Mesenchymal stem cell (in vitro differentiated cells and primary cell): ENCODE data around the gene ST6GALNAC2.

ENCODE experiments used
- DNase-seq: peaks from one replicate; pipeline ENCODE4 v3.0.0-alpha.2; 2013
- H2AFZ ChIP-seq: one replicate; pipeline ENCODE4 v1.6.1; 2013; ENCODE audit warnings: low read depth, mild to moderate bottlenecking, control low read depth, inconsistent platforms, low read length, moderate library complexity
- H2AK5ac ChIP-seq: 2 replicates; pipeline ENCODE4 v1.6.1; 2013; ENCODE audit warnings: low read length, moderate library complexity, mild to moderate bottlenecking, inconsistent platforms; ENCODE audit not compliant: severe bottlenecking
- H2BK120ac ChIP-seq: one replicate; pipeline ENCODE4 v1.6.1; 2013; ENCODE audit warnings: low read depth, mild to moderate bottlenecking, inconsistent platforms, low read length, moderate library complexity
- H2BK12ac ChIP-seq, 2 experiments: one replicate each; pipeline ENCODE4 v1.6.1; 2013; ENCODE audit warnings: inconsistent platforms in 2 of 2, low read length in 2 of 2, mild to moderate bottlenecking in 2 of 2, moderate library complexity in 2 of 2, control low read depth in 1 of 2
- H2BK15ac ChIP-seq: one replicate; pipeline ENCODE4 v1.6.1; 2013; ENCODE audit warnings: mild to moderate bottlenecking, low read depth, inconsistent platforms; ENCODE audit not compliant: poor library complexity, severe bottlenecking
- H2BK5ac ChIP-seq: 2 replicates; pipeline ENCODE4 v1.6.1; 2013; ENCODE audit warnings: low read depth, mild to moderate bottlenecking, low read length, control low read depth, inconsistent platforms; ENCODE audit not compliant: poor library complexity, severe bottlenecking
- H3K14ac ChIP-seq, 2 experiments: one replicate each; pipeline ENCODE4 v1.6.1; 2013; ENCODE audit warnings: inconsistent platforms in 2 of 2, low read length in 2 of 2, control low read depth in 1 of 2, mild to moderate bottlenecking in 1 of 2, moderate library complexity in 1 of 2
- H3K18ac ChIP-seq, 2 experiments: one replicate each; pipeline ENCODE4 v1.6.1; 2013; ENCODE audit warnings: inconsistent platforms in 2 of 2, low read length in 2 of 2, control low read depth in 1 of 2, low read depth in 1 of 2, mild to moderate bottlenecking in 1 of 2
- H3K23ac ChIP-seq, 2 experiments: one replicate each; pipeline ENCODE4 v1.6.1; 2013; ENCODE audit warnings: inconsistent platforms in 2 of 2, low read length in 2 of 2, mild to moderate bottlenecking in 2 of 2, moderate library complexity in 2 of 2, control low read depth in 1 of 2
- H3K27ac ChIP-seq: 2 replicates; pipeline ENCODE4 v1.5.1; 2013; ENCODE audit warnings: mild to moderate bottlenecking, moderate library complexity, low read length, control low read depth, inconsistent platforms; ENCODE audit not compliant: poor library complexity, severe bottlenecking
- H3K27me3 ChIP-seq, 2 experiments: 2 replicates each; pipeline versions ENCODE4 v1.6.1 to v1.7.0; 2013; ENCODE audit warnings: low read length in 2 of 2, mild to moderate bottlenecking in 2 of 2, moderate library complexity in 2 of 2, control low read depth in 1 of 2, inconsistent platforms in 1 of 2; ENCODE audit not compliant: control insufficient read depth in 1 of 2, insufficient read depth in 1 of 2
- H3K36me3 ChIP-seq, 2 experiments: 2 replicates each; pipeline versions ENCODE4 v1.6.1 to v1.7.0; 2013; ENCODE audit warnings: low read length in 2 of 2, control low read depth in 1 of 2, inconsistent platforms in 1 of 2, low read depth in 1 of 2, mild to moderate bottlenecking in 1 of 2; ENCODE audit not compliant: insufficient read depth in 2 of 2, control insufficient read depth in 1 of 2
- H3K4ac ChIP-seq, 2 experiments: one replicate each; pipeline ENCODE4 v1.6.1; 2013; ENCODE audit warnings: inconsistent platforms in 2 of 2, low read length in 2 of 2, mild to moderate bottlenecking in 2 of 2, moderate library complexity in 2 of 2, control low read depth in 1 of 2, low read depth in 1 of 2
- H3K4me1 ChIP-seq: 2 replicates; pipeline ENCODE4 v1.6.1; 2013; ENCODE audit warnings: low read depth, low read length, control low read depth; ENCODE audit not compliant: control insufficient read depth, insufficient read depth
- H3K4me2 ChIP-seq: 2 replicates; pipeline ENCODE4 v1.6.1; 2013; ENCODE audit warnings: low read length, mild to moderate bottlenecking, inconsistent platforms; ENCODE audit not compliant: poor library complexity, severe bottlenecking
- H3K4me3 ChIP-seq, 2 experiments: 2 replicates each; pipeline versions ENCODE4 v1.5.1 to v1.7.0; 2013; ENCODE audit warnings: low read length in 2 of 2, mild to moderate bottlenecking in 2 of 2, control low read depth in 1 of 2, low read depth in 1 of 2; ENCODE audit not compliant: insufficient read depth in 1 of 2
- H3K79me1 ChIP-seq: replicated peaks from 2 replicates; pipeline ENCODE4 v1.6.1; 2013; ENCODE audit warnings: mild to moderate bottlenecking, control low read depth, low read length, inconsistent platforms; ENCODE audit not compliant: poor library complexity, severe bottlenecking
- H3K9ac ChIP-seq: 2 replicates; pipeline ENCODE4 v1.7.0; 2013; ENCODE audit warnings: mild to moderate bottlenecking, low read length, moderate library complexity
- H3K9me3 ChIP-seq: 2 replicates; pipeline ENCODE4 v1.7.0; 2013; ENCODE audit warnings: mild to moderate bottlenecking, low read length; ENCODE audit not compliant: control insufficient read depth
- H4K8ac ChIP-seq: one replicate; pipeline ENCODE4 v1.6.1; 2013; ENCODE audit warnings: inconsistent platforms, mild to moderate bottlenecking, low read length, moderate library complexity
- H4K91ac ChIP-seq: one replicate; pipeline ENCODE4 v1.6.1; 2013; ENCODE audit warnings: mild to moderate bottlenecking, low read length, inconsistent platforms
- WGBS: methylation state at CpG from one replicate; pipeline ENCODE4 v1.1.7; 2013; ENCODE audit warnings: mixed read lengths; 5-methylcytosine and 5-hydroxymethylcytosine counted together

The ST6GALNAC2 gene

GRCh38 chr17:76593384-76593826 is 7.7 kb upstream of the ST6GALNAC2 start:
- 85% methylated on average over 6 of the region's 8 CpGs for WGBS

GRCh38 chr17:76588182-76588581 is 2.5 kb upstream of the ST6GALNAC2 start:
- no peak overlapping the region for H3K4me3 ChIP-seq
- H2BK120ac ChIP-seq = no peak overlapping the region
- no peak overlapping the region for H2AK5ac ChIP-seq
- no peaks in the 10 kb centered on the region for H3K36me3 ChIP-seq
- no peak overlapping the region for H4K91ac ChIP-seq
- no peak for DNase-seq
- no peak overlapping the region for H3K18ac ChIP-seq
- H2BK15ac ChIP-seq = no peak overlapping the region
- H3K27me3 ChIP-seq = peaks cover 37 to 55% of the 10 kb centered on the region in 2 experiments
- no peak overlapping the region for H3K4ac ChIP-seq
- no peaks in the 10 kb centered on the region for H3K9me3 ChIP-seq
- peaks cover 15% of the 10 kb centered on the region for H3K4me1 ChIP-seq
- H3K14ac ChIP-seq = no peak overlapping the region
- no peak overlapping the region for H2BK12ac ChIP-seq
- no peaks in the 10 kb centered on the region for H3K79me1 ChIP-seq
- no peak overlapping the region for H2AFZ ChIP-seq
- no peak overlapping the region for H3K27ac ChIP-seq
- H3K9ac ChIP-seq = no peak overlapping the region
- no peak overlapping the region for H3K4me2 ChIP-seq
- no peak overlapping the region for H2BK5ac ChIP-seq
- H4K8ac ChIP-seq = no peak overlapping the region
- H3K23ac ChIP-seq = no peak overlapping the region

More at GRCh38 chr17:76593384-76593826, 7.7 kb upstream of the ST6GALNAC2 start:
- no peaks in the 10 kb centered on the region for H3K36me3 ChIP-seq
- no peak for DNase-seq
- no peaks in the 10 kb centered on the region for H3K9me3 ChIP-seq
- no peak overlapping the region for H3K9ac ChIP-seq
- no peak overlapping the region for H2BK12ac ChIP-seq
- no peak overlapping the region for H3K27ac ChIP-seq
- no peak overlapping the region for H3K18ac ChIP-seq
- H2AK5ac ChIP-seq = no peak overlapping the region
- H4K8ac ChIP-seq = no peak overlapping the region
- no peak overlapping the region for H2BK120ac ChIP-seq
- no peak overlapping the region for H3K4me3 ChIP-seq
- peaks cover 19 to 26% of the 10 kb centered on the region in 2 experiments for H3K27me3 ChIP-seq
- no peak overlapping the region for H2AFZ ChIP-seq
- no peak overlapping the region for H2BK15ac ChIP-seq
- no peak overlapping the region for H3K4me2 ChIP-seq
- H3K4ac ChIP-seq = no peak overlapping the region
- no peak overlapping the region for H3K23ac ChIP-seq
- H3K79me1 ChIP-seq = no peaks in the 10 kb centered on the region
- H2BK5ac ChIP-seq = no peak overlapping the region
- no peak overlapping the region for H4K91ac ChIP-seq
- H3K4me1 ChIP-seq = no peaks in the 10 kb centered on the region
- peak overlapping the region in 1 of 2 experiments; percentile 71 for H3K14ac ChIP-seq

DNA sequence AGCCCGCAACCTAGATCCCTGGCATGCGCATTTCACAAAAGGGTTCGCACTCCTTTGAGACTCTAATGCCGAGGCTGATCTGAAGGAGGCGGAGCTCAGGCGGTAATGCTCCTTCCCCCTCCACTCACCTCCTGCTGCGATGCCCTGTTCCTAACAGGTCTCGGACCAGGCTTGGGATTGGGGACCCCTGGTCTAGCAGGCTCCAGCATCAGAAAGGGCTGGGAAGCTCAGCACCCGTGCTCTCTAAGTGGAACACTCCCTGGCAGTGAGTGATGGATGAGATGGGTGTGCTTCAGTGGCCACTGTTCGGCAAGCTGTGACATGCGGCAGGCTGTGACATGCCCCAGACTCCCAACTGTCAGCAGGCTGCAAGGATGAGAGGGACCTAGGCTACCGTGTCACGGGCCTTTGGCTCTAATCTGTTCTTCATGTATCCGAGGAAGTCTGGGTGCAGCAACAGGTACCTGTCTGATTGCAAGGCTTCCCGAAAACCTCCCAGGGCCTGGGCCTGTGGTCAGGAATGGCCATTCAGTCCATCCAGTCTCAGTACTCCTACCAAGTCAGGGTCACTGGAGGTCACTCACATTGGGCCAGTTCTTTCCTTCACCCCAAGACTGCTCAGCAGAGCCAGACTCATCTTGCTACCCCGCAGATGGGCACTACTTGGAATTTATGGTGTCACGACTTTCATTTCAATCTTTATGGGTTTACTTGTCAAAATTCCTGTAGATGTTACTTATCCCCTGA is 1.3 kb upstream of the ST6GALNAC2 start:
- WGBS = 35% methylated on average over 17 of the region's 17 CpGs
- Histone ChIP-seq H3K9ac (no peak overlapping the region), H3K18ac (no peak overlapping the region), H3K27ac (no peak overlapping the region), H3K14ac (no peak overlapping the region), H3K4me2 (no peak overlapping the region), H3K27me3 (peaks cover 37 to 59% of the 10 kb centered on the region in 2 experiments), H2BK5ac (no peak overlapping the region), H3K4ac (no peak overlapping the region), H3K4me1 (peaks cover 15% of the 10 kb centered on the region), H4K8ac (no peak overlapping the region), H2BK120ac (no peak overlapping the region), H3K9me3 (no peaks in the 10 kb centered on the region), H2AK5ac (no peak overlapping the region), H3K23ac (no peak overlapping the region), H4K91ac (no peak overlapping the region), H3K36me3 (no peaks in the 10 kb centered on the region), H3K79me1 (no peaks in the 10 kb centered on the region), H2BK12ac (peak overlapping the region in 1 of 2 experiments; percentile 49), H2AFZ (no peak overlapping the region), H2BK15ac (no peak overlapping the region), H3K4me3 (no peak overlapping the region)
- DNase-seq = no peak

DNA sequence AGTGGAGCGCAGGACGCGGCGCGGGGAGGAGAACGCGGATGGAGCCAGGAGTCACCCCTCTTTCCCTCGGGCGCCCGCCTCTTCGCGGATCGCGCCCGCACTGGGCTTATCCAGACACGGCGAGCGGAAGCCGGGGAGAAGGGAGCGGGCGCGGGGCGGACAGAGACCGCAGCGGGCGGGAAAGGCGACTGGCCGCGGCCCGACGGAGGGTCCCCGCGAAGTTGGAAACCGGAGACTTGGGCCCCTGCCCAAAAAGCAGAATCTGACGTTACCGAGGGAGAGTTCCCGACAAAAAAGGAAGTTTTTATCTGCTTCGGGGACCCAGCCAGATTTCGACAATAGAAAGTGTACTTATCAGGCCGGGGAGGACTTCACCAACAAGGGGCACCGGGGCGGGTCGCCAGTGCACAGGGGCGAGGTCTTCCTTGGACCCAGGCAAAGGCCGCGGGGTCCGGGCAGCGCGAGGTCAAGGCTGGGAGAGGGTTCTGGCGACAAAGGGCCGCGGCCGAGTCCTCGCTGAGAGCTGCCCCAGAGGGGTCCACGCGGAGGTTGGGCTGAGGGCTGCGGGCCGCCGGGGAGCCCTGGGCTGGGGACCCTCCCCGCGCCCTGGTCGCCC is 519 bp downstream of the ST6GALNAC2 start:
- Histone ChIP-seq H3K9me3 (no peaks in the 10 kb centered on the region), H2BK120ac (no peak overlapping the region), H3K4ac (no peak overlapping the region), H3K4me2 (peak overlapping the region; percentile 82), H3K18ac (peak overlapping the region; percentile 77), H3K36me3 (no peaks in the 10 kb centered on the region), H2AFZ (peak overlapping the region; percentile 56), H3K9ac (peak overlapping the region; percentile 61), H3K79me1 (no peaks in the 10 kb centered on the region), H3K23ac (peak overlapping the region in 1 of 2 experiments; percentile 75), H3K4me3 (peak overlapping the region; percentile 32 to 75), H3K4me1 (peaks cover 16% of the 10 kb centered on the region), H2BK12ac (peak overlapping the region in 1 of 2 experiments; percentile 90), H4K8ac (peak overlapping the region; percentile 48), H2AK5ac (no peak overlapping the region), H3K27ac (no peak overlapping the region), H3K27me3 (peaks cover 37 to 70% of the 10 kb centered on the region in 2 experiments), H2BK15ac (no peak overlapping the region), H3K14ac (peak overlapping the region in 1 of 2 experiments; percentile 71), H4K91ac (peak overlapping the region; percentile 89), H2BK5ac (no peak overlapping the region)
- peak; percentile 41 for DNase-seq
- WGBS = 2% methylated on average over 58 of the region's 62 CpGs
